ENCODE measurements around the gene ATP8B1.

GRCh38 chr18:57841568-57841967 is 38.5 kb upstream of the ATP8B1 start:
- no peak for TF ChIP-seq CTCF (conservative IDR thresholded peaks at IDR 0.05 in 1 of 2, IDR thresholded peaks at IDR 0.05 in 1 of 2; ENCODE audit: low read depth in 1 of 2, low read length in 2 of 2)
- TF ChIP-seq EZH2 (IDR thresholded peaks at IDR 0.05; ENCODE audit: low read length, missing control alignments), result no peak

Data from fibroblast of lung (primary cell).